SK-N-SH treated with all-trans-retinoic acid at 6 μM for 48 hours (cell line): ENCODE results near the gene SCD5.

Source experiments
- ATAC-seq: fragments of 200-7000 bp; cut with Tn5 transposase; 3 replicates; pipeline ENCODE4 v1.9.1; 2020; ENCODE audit warnings: mild to moderate bottlenecking, moderate library complexity
- BACH2 ChIP-seq: fragments of 250-450 bp; sonication (Bioruptor Pico); IDR thresholded peaks from 2 replicates; pipeline ENCODE4 v1.9.0; 2021; ENCODE audit warnings: mild to moderate bottlenecking, borderline replicate concordance
- ESRRG ChIP-seq: fragments of 250-450 bp; sonication (Bioruptor Pico); IDR thresholded peaks from 2 replicates; pipeline ENCODE4 v1.6.1; 2021; ENCODE audit warnings: mild to moderate bottlenecking
- ISL1 ChIP-seq: fragments of 250-450 bp; sonication (Bioruptor Pico); IDR thresholded peaks from 2 replicates; pipeline ENCODE4 v2.1.2; 2022; ENCODE audit warnings: mild to moderate bottlenecking, moderate library complexity
- OSR1 ChIP-seq: fragments of 250-450 bp; sonication (Bioruptor Pico); IDR thresholded peaks from 2 replicates; pipeline ENCODE4 v1.8.0; 2022; ENCODE audit warnings: moderate library complexity, mild to moderate bottlenecking, inconsistent platforms
- PPARA ChIP-seq: fragments of 250-450 bp; sonication (Bioruptor Pico); IDR thresholded peaks from 2 replicates; pipeline ENCODE4 v1.5.0; 2020; ENCODE audit warnings: mild to moderate bottlenecking, borderline replicate concordance
- TCF4 ChIP-seq: fragments of 250-450 bp; sonication (Bioruptor Pico); IDR thresholded peaks from 2 replicates; pipeline ENCODE4 v1.8.0; 2021; ENCODE audit warnings: mild to moderate bottlenecking, moderate library complexity, borderline replicate concordance
- TOX ChIP-seq: fragments of 250-450 bp; sonication (Bioruptor Pico); IDR thresholded peaks from 2 replicates; pipeline ENCODE4 v1.8.0; 2021; ENCODE audit warnings: mild to moderate bottlenecking, moderate library complexity, borderline replicate concordance
- ZC3H10 ChIP-seq: fragments of 250-450 bp; sonication (Bioruptor Pico); IDR thresholded peaks from 2 replicates; pipeline ENCODE4 v1.5.1; 2021; ENCODE audit warnings: mild to moderate bottlenecking, moderate library complexity
- ZFP30 ChIP-seq: fragments of 450-650 bp; formaldehyde crosslinking; IDR thresholded peaks from 2 replicates; pipeline ENCODE4 v1.5.0; 2022; ENCODE audit warnings: mild to moderate bottlenecking, moderate library complexity
- ZNF565 ChIP-seq: fragments of 450-650 bp; formaldehyde crosslinking; conservative IDR thresholded peaks from 2 replicates; pipeline ENCODE4 v1.5.0; 2020; ENCODE audit warnings: low read depth, mild to moderate bottlenecking, moderate library complexity
- TF ChIP-seq, protein P1 (sequence below): fragments of 250-450 bp; sonication (Bioruptor Pico); IDR thresholded peaks from 2 replicates; pipeline ENCODE4 v1.5.1; 2020; ENCODE audit warnings: low read depth, mild to moderate bottlenecking, moderate library complexity
- TF ChIP-seq, protein P2 (sequence below): fragments of 250-450 bp; sonication (Bioruptor Pico); IDR thresholded peaks from 2 replicates; pipeline ENCODE4 v1.8.0; 2020; ENCODE audit warnings: mild to moderate bottlenecking, moderate library complexity, borderline replicate concordance
- TF ChIP-seq, protein P3 (sequence below): fragments of 250-450 bp; sonication (Bioruptor Pico); IDR thresholded peaks from 2 replicates; pipeline ENCODE4 v1.8.0; 2021; ENCODE audit warnings: low read depth, mild to moderate bottlenecking, moderate library complexity, borderline replicate concordance

Gene SCD5

DNA sequence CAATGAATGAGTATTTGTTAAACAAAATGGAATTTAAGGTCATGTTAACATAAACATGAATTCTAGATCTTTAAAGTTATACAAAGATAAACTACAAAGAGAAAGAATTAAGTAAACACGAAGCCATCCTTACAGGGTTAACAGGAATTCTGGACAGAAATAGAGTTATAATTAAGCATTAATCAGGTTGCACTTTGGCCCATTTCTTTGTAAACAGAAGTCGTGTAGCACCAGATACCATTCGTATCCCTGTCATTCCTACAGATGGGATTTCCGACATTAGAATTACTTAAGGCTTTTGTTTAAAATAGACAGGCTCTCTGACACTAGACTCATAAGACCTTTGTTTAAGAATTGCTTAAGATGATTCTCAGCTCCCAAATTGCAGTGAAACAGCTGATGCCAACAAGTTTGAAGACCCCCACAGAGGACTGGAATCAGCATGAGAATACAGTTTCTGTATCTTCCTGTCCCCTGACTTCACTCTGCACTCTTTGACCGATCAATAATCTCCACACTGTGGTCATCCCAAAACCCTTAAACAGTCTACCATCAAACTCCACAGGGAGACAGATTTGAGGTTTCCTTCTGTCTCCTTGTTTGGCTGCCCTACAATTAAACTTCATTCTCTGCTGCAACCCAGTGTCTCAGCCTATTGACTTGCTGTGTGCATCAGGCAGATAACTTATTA lies 214.6 kb downstream of the SCD5 start (continued):
- TF ChIP-seq, protein P1, sequence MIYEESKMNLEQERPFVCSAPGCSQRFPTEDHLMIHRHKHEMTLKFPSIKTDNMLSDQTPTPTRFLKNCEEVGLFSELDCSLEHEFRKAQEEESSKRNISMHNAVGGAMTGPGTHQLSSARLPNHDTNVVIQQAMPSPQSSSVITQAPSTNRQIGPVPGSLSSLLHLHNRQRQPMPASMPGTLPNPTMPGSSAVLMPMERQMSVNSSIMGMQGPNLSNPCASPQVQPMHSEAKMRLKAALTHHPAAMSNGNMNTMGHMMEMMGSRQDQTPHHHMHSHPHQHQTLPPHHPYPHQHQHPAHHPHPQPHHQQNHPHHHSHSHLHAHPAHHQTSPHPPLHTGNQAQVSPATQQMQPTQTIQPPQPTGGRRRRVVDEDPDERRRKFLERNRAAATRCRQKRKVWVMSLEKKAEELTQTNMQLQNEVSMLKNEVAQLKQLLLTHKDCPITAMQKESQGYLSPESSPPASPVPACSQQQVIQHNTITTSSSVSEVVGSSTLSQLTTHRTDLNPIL (CRISPR knock-in tag), result no peak
- TF ChIP-seq ZNF565, result no peak
- no peak for TF ChIP-seq ISL1 (CRISPR knock-in tag)
- TF ChIP-seq, all 23 proteins: peak for 0

DNA sequence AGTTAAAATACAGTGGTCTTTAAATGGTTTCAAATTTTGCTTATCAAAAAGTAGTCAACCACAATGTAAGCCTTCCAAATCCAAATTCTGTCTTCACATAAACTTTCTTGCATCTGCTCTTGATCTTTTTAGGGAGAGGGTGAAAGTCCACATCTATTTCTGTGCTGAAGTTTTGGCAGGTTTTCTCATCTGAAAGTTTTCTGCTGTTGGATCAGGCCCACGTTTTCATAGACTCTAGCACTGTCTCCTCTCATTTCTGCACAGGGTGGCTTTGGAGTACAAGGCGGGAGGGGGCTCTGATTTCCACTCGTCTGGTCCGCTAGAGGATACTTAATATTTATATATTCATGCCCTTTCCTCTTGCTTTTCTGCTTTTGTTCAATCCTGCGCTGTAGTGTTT lies 218.7 kb downstream of the SCD5 start:
- ATAC-seq, result no peak
- TF ChIP-seq TOX (CRISPR knock-in tag), result no peak
- TF ChIP-seq ESRRG (CRISPR knock-in tag), result no peak
- no peak for TF ChIP-seq TCF4 (CRISPR knock-in tag)
- TF ChIP-seq BACH2 (CRISPR knock-in tag), result no peak
- TF ChIP-seq, protein P1 (CRISPR knock-in tag), result no peak
- TF ChIP-seq ZFP30, result no peak
- TF ChIP-seq, protein P2, sequence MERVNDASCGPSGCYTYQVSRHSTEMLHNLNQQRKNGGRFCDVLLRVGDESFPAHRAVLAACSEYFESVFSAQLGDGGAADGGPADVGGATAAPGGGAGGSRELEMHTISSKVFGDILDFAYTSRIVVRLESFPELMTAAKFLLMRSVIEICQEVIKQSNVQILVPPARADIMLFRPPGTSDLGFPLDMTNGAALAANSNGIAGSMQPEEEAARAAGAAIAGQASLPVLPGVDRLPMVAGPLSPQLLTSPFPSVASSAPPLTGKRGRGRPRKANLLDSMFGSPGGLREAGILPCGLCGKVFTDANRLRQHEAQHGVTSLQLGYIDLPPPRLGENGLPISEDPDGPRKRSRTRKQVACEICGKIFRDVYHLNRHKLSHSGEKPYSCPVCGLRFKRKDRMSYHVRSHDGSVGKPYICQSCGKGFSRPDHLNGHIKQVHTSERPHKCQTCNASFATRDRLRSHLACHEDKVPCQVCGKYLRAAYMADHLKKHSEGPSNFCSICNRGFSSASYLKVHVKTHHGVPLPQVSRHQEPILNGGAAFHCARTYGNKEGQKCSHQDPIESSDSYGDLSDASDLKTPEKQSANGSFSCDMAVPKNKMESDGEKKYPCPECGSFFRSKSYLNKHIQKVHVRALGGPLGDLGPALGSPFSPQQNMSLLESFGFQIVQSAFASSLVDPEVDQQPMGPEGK (CRISPR knock-in tag), result no peak
- no peak for TF ChIP-seq PPARA (CRISPR knock-in tag)
- TF ChIP-seq ISL1 (CRISPR knock-in tag), result no peak
- TF ChIP-seq OSR1 (CRISPR knock-in tag), result no peak
- no peak for TF ChIP-seq ZC3H10 (CRISPR knock-in tag)
- TF ChIP-seq, protein P3, sequence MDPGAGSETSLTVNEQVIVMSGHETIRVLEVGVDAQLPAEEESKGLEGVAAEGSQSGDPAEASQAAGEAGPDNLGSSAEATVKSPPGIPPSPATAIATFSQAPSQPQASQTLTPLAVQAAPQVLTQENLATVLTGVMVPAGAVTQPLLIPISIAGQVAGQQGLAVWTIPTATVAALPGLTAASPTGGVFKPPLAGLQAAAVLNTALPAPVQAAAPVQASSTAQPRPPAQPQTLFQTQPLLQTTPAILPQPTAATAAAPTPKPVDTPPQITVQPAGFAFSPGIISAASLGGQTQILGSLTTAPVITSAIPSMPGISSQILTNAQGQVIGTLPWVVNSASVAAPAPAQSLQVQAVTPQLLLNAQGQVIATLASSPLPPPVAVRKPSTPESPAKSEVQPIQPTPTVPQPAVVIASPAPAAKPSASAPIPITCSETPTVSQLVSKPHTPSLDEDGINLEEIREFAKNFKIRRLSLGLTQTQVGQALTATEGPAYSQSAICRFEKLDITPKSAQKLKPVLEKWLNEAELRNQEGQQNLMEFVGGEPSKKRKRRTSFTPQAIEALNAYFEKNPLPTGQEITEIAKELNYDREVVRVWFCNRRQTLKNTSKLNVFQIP (CRISPR knock-in tag), result no peak
